ENCODE data around the gene SEMA4B.
"Not testable (repeated sequence)": the region's sequence is repeated elsewhere in the genome, so short reads cannot be mapped to it uniquely, and the experiment has no call there.

The SEMA4B gene

GRCh38 chr15:90257776-90258175 lies 56.6 kb downstream of the SEMA4B start:
- no peak for DNase-seq (ENCODE audit: low read depth)

DNA sequence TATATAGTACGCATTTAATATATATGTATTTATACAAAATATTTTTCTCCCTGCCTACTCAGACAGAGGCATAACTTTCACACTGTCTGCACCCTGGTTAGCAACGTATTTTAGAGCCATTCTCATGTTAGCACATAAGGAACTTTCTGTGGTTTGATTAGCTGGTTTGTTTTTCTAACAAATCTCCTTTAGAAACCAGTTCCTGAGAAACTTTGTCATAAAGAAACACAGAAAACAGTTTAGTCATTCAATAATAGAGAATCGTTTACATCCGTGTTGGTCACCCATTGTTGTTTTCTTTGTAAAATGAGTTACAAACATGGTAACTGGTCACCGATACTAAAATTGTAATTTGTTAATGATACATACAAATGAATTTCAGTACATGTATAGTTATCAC lies 58.4 kb downstream of the SEMA4B start:
- DNase-seq (ENCODE audit: low read depth): no peak

- not testable (repeated sequence) for DNase-seq (ENCODE audit: low read depth)
Measured at GRCh38 chr15:90260731-90261130, 59.6 kb downstream of the SEMA4B start.

- no peak for DNase-seq (ENCODE audit: low read depth)
Measured at GRCh38 chr15:90261811-90262210, 60.7 kb downstream of the SEMA4B start.

GRCh38 chr15:90262426-90262825 lies 61.3 kb downstream of the SEMA4B start:
- DNase-seq (ENCODE audit: low read depth): no peak

- peak; percentile 23 for DNase-seq (ENCODE audit: low read depth)
Measured at GRCh38 chr15:90264671-90265070, 63.5 kb downstream of the SEMA4B start.

GRCh38 chr15:90265271-90266060 lies 64.3 kb downstream of the SEMA4B start, which contains the start of gene NGRN:
NGRN (plus strand) TSS chr15:90265672; CDS start chr15:90265713, 41 bp downstream.
- DNase-seq (ENCODE audit: low read depth): peak; percentile 87

- DNase-seq (ENCODE audit: low read depth): peak; percentile 45
Measured at GRCh38 chr15:90266061-90266431, 64.9 kb downstream of the SEMA4B start.

- DNase-seq (ENCODE audit: low read depth): no peak
Measured at GRCh38 chr15:90266485-90266884, 65.4 kb downstream of the SEMA4B start.

DNA sequence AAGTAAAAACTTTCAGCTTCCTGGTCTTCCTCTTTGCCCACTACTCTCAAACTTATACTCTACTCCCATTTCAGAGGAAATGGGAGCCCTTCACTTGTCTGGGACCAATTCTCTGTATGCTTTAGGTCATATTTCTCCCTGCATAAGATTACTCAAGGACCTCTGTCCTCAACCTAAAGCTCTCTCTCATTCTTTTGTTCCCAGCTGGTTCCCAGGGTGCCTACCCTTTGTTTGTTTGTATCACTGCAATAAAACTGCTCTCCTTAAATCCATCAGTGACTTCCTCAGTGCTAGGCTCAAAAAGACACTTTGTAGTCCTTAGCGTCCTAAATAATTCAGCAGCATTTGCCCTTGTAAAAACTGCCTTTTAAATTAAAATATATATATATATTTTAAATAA lies 67.3 kb downstream of the SEMA4B start:
- DNase-seq (ENCODE audit: low read depth): no peak

DNA sequence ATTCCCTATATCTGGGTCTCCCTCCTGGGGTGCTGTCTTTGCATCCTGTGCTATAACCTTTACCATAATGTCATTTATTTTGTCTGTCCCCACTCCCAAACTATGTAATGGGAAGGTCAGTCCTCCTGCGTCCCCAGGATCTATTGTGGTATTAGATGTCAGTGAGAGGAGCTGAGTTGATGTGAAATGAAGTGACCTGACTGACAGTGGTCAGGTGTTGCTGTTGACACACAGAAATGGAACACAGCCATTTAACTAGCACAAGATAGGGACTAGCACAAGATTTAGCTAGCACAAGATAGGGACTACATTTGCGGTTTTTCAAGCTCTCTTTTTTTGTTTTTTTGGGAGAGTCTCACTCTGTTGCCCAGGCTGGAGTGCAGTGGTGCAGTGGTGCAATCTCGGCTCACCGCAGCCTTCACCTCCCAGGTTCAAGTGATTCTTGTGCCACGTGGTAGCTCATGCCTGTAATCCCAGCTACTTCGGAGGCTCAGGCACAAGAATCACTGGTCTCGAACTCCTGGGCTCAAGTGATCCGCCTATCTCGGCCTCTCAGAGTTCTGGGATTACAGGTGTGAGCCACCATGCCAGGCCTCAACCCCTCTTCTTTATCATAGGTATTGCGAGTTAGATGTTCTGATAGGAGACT lies 69.5 kb downstream of the SEMA4B start:
- DNase-seq (ENCODE audit: low read depth): no peak

DNA sequence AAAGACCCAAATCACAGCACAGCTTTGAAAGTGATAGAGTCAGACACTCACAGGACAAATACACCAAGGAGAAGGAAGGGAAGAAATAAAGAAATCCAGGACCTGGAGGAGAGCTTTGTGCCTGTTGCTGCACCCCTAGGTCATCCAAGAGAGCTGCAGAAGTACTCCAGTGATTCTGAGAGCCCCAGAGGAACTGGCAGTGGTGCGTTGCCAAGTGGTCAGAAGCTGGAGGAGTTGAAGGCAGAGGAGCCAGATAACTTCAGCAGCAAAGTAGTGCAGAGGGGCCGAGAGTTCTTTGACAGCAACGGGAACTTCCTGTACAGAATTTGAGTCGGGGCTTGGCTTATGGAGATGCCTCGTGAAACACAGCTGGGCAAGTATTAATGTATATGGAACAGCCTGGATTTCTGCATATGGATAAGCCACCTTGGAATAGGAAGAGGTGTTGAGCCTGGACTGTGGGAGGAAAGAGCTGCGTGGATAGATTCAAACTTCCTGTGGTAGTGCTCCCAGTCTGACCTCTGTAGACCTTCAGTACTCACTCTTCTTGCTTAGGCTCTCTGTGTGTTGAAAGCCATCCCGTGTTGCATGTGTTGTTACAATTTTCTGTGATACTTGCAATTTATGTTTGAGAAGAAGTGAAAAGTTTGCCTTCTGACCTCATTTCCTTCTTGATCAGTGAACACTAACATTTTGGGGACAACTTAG lies 70.5 kb downstream of the SEMA4B start:
- no peak for DNase-seq (ENCODE audit: low read depth)

DNA sequence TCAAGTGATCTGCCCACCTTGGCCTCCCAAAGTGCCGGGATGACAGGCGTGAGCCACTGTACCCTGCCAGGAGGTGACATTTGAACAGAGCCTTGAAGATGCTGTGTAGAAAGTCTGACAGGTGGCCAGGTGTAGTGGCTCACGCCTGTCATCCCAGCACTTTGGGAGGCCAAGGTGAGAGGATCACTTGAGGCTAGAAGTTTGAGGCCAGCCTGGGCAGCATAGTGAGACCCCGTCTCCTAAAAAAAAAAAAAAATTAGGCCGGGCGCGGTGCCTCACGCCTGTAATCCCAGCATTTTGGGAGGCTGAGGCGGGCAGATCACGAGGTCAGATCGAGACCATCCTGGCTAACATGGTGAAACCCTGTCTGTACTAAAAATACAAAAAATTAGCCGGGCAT lies 77.3 kb downstream of the SEMA4B start:
- not testable (repeated sequence) for DNase-seq (ENCODE audit: low read depth)

Data from activated T-cell treated with anti-CD3 and anti-CD28 coated beads for 48 hours (primary cell).